Erythroblast (primary cell): ENCODE data around the gene SHKBP1.

ENCODE experiments used
- GATA1 ChIP-seq: IDR thresholded peaks from 2 replicates; pipeline ENCODE4 v1.6.1; 2011; ENCODE audit warnings: low read depth, mild to moderate bottlenecking, control low read depth, low read length, moderate library complexity
- POLR2A ChIP-seq: IDR thresholded peaks from 2 replicates; pipeline ENCODE4 v1.6.1; 2011; ENCODE audit warnings: mild to moderate bottlenecking, low read length

GRCh38 chr19:40639638-40639982 lies 62.9 kb downstream of the SHKBP1 start:
- TF ChIP-seq POLR2A: no peak
- TF ChIP-seq GATA1: no peak
